Measurements from ENCODE around the gene SLIT3.
A peak's percentile ranks its signal among the peaks of the same experiment; 100 is the strongest.

GRCh38 chr5:169160405-169160901 is 140.5 kb downstream of the SLIT3 start:
- TF ChIP-seq CTCF (conservative IDR thresholded peaks at IDR 0.05; ENCODE audit: low read depth in 2 of 2) (peak; percentile 48 to 64), POLR2AphosphoS5 (IDR thresholded peaks at IDR 0.05; ENCODE audit: low read depth) (no peak), STAT1 (IDR thresholded peaks at IDR 0.05; ENCODE audit: unreplicated experiment) (no peak), EZH2 (IDR thresholded peaks at IDR 0.05; ENCODE audit: low read depth, unreplicated experiment) (no peak), CREB1 (CRISPR knock-in tag; IDR thresholded peaks at IDR 0.05; ENCODE audit: low read depth) (no peak)

Measured in GM23338 (cell line).